Naive thymus-derived CD8-positive, alpha-beta T cell (primary cell): ENCODE measurements around the gene ATP8B1. TPM values are rescaled to one million over a fixed set of nuclear protein-coding genes. Genes with fewer than 3 reads are reported as not detected.

Experiments
- ATAC-seq, 2 donors: fragments of 150-1000 bp; cut with Tn5 transposase in 1 of 2; sonication (Bioruptor Pico), chemical (Tn5 transposase) in 1 of 2; 1 replicate in 1 of 2; 2 replicates in 1 of 2; pipeline ENCODE4 v1.10.0; 2021; ENCODE audit warnings: mild to moderate bottlenecking in 2 of 2, moderate library complexity in 2 of 2
- POLR2A ChIA-PET: fragments of 350-600 bp; sonication (Branson Sonifier 250); formaldehyde crosslinking; loops from one replicate; lab custom pipeline; 2021; ENCODE audit warnings: antibody characterized with exemption; lab: Charles Lee
- DNase-seq, 10 donors: peaks; one replicate each; pipeline versions ENCODE4 v3.0.0 to v3.0.0-alpha.2; 2020 to 2022
- H3K27ac Mint-ChIP-seq, 10 donors: one replicate each; pipeline ENCODE4 v1.8.0; 2020 to 2022; ENCODE audit warnings: mild to moderate bottlenecking in 10 of 10, mixed read lengths in 10 of 10, moderate library complexity in 4 of 10, inconsistent platforms in 1 of 10
- H3K27me3 Mint-ChIP-seq, 5 donors: one replicate each; pipeline ENCODE4 v1.8.0; 2021 to 2022; ENCODE audit warnings: mixed read lengths in 5 of 5
- H3K36me3 Mint-ChIP-seq, 3 donors: one replicate each; pipeline ENCODE4 v1.8.0; 2020 to 2022; ENCODE audit warnings: mixed read lengths in 3 of 3, mild to moderate bottlenecking in 2 of 3, inconsistent platforms in 1 of 3
- H3K4me1 Mint-ChIP-seq, 4 donors: one replicate each; pipeline ENCODE4 v1.8.0; 2021 to 2022; ENCODE audit warnings: mixed read lengths in 4 of 4
- H3K4me3 Mint-ChIP-seq, 10 donors: one replicate each; pipeline ENCODE4 v1.8.0; 2020 to 2022; ENCODE audit warnings: mild to moderate bottlenecking in 10 of 10, mixed read lengths in 10 of 10, moderate library complexity in 6 of 10, inconsistent platforms in 1 of 10
- H3K9me3 Mint-ChIP-seq, 9 donors: one replicate each; pipeline ENCODE4 v1.8.0; 2020 to 2022; ENCODE audit warnings: mixed read lengths in 9 of 9, mild to moderate bottlenecking in 3 of 9, inconsistent platforms in 1 of 9, moderate library complexity in 1 of 9
- polyA plus RNA-seq, 3 donors: library from polyadenylated mRNA; unstranded; fragments of 300-500 nt; fragmentation: Illumina TruSeq; gene quantifications; one replicate each; pipeline ENCODE4 v1.2.3, GENCODE V29; 2021
- total RNA-seq, 8 experiments: library from RNA in 2 of 8; stranded (reverse) in 2 of 8; gene quantifications; one replicate each; pipeline ENCODE4 v1.2.3 and lab custom pipeline; 2021 to 2026

Gene ATP8B1
- total and polyA plus RNA-seq, 5 experiments from 2014 or later, result 0.08 TPM; not detected in 4

- Mint-ChIP-seq H3K4me1 (peaks cover 11 to 24% (median 21%) of the 10 kb centered on the region in 4 donors), H3K27me3 (no peaks in the 10 kb centered on the region), H3K27ac (peak overlapping the region in 3 of 10 donors; percentile 4 to 31 (median 12)), H3K9me3 (no peaks in the 10 kb centered on the region), H3K4me3 (no peak overlapping the region), H3K36me3 (peaks cover 0 to 16% (median 2%) of the 10 kb centered on the region in 3 donors)
- POLR2A ChIA-PET, result interaction anchor here (0.6 kb wide), 2 partner anchors 13 to 35 kb away, joined by 3 read pairs; partner anchors contain the start of gene NARS1
- DNase-seq (no peak), ATAC-seq (no peak)
These were observed 167.9 kb downstream of the ATP8B1 start for GRCh38 chr18:57635003-57635822.

- Mint-ChIP-seq H3K36me3 (peaks cover 0 to 2% (median 0%) of the 10 kb centered on the region in 3 donors), H3K27ac (peak overlapping the region in 9 of 10 donors; percentile 22 to 97 (median 64)), H3K9me3 (no peaks in the 10 kb centered on the region), H3K4me1 (peaks cover 10 to 32% (median 22%) of the 10 kb centered on the region in 4 donors), H3K27me3 (no peaks in the 10 kb centered on the region), H3K4me3 (peak overlapping the region; percentile 9 to 99 (median 86))
- no peak for ATAC-seq
- POLR2A ChIA-PET, result interaction anchor here (3.1 kb wide), 1 partner anchor 11 kb away, joined by 38 read pairs; the partner anchor contains the start of gene NARS1
- no peak for DNase-seq
These were observed 171.4 kb downstream of the ATP8B1 start for GRCh38 chr18:57631697-57632096.

- ATAC-seq (no peak), DNase-seq (no peak)
- H3K27me3 Mint-ChIP-seq, result no peaks in the 10 kb centered on the region
- peaks cover 10 to 32% (median 22%) of the 10 kb centered on the region in 4 donors for H3K4me1 Mint-ChIP-seq
- H3K9me3 Mint-ChIP-seq, result no peaks in the 10 kb centered on the region
- H3K36me3 Mint-ChIP-seq, result no peaks in the 10 kb centered on the region
- H3K4me3 Mint-ChIP-seq, result peak overlapping the region; percentile 92 to 99 (median 97)
- POLR2A ChIA-PET, result interaction anchor here (0.9 to 3.1 kb wide), 3 partner anchors 10 to 980 kb away, joined by 3 to 38 read pairs (median 3); partner anchors contain the start of genes FECH, NARS1 and WDR7
- H3K27ac Mint-ChIP-seq, result peak overlapping the region in 9 of 10 donors; percentile 25 to 98 (median 97)
These were observed 172.1 kb downstream of the ATP8B1 start for GRCh38 chr18:57630754-57631595.

- Mint-ChIP-seq H3K27ac (peak overlapping the region; percentile 94 to 98 (median 97)), H3K36me3 (no peaks in the 10 kb centered on the region), H3K4me3 (peak overlapping the region; percentile 92 to 99 (median 97)), H3K4me1 (peaks cover 10 to 28% (median 21%) of the 10 kb centered on the region in 4 donors), H3K9me3 (no peaks in the 10 kb centered on the region), H3K27me3 (no peaks in the 10 kb centered on the region)
- ATAC-seq (peak; percentile 97 to 98), DNase-seq (peak; percentile 89 to 97 (median 94))
- POLR2A ChIA-PET, result interaction anchor here (0.9 to 3.1 kb wide), 3 partner anchors 9 to 980 kb away, joined by 3 to 38 read pairs (median 3); partner anchors contain the start of genes FECH, NARS1 and WDR7
These were observed 172.9 kb downstream of the ATP8B1 start for GRCh38 chr18:57630002-57630753.

GRCh38 chr18:57629422-57629821 lies 173.7 kb downstream of the ATP8B1 start:
- DNase-seq, result no peak
- Mint-ChIP-seq H3K4me3 (peak overlapping the region; percentile 92 to 99 (median 97)), H3K27ac (peak overlapping the region; percentile 59 to 98 (median 97)), H3K36me3 (no peaks in the 10 kb centered on the region), H3K27me3 (no peaks in the 10 kb centered on the region), H3K9me3 (no peaks in the 10 kb centered on the region), H3K4me1 (peaks cover 10 to 24% (median 20%) of the 10 kb centered on the region in 4 donors)
- no peak for ATAC-seq
- POLR2A ChIA-PET, result interaction anchor here (3.1 kb wide), 1 partner anchor 9 kb away, joined by 38 read pairs; the partner anchor contains the start of gene NARS1

- Mint-ChIP-seq H3K36me3 (no peaks in the 10 kb centered on the region), H3K27me3 (no peaks in the 10 kb centered on the region), H3K27ac (peak overlapping the region in 2 of 10 donors; percentile 47 to 75), H3K9me3 (no peaks in the 10 kb centered on the region), H3K4me3 (peak overlapping the region in 2 of 10 donors; percentile 7 to 11), H3K4me1 (peaks cover 10 to 24% (median 20%) of the 10 kb centered on the region in 4 donors)
- DNase-seq, result no peak
- no peak for ATAC-seq
- POLR2A ChIA-PET, result no interaction called here
These were observed 175.6 kb downstream of the ATP8B1 start for GRCh38 chr18:57627488-57627887.

GRCh38 chr18:57624988-57625387 lies 178.1 kb downstream of the ATP8B1 start:
- POLR2A ChIA-PET, result no interaction called here
- peaks cover 1 to 31% (median 23%) of the 10 kb centered on the region in 4 donors for H3K4me1 Mint-ChIP-seq
- H3K27me3 Mint-ChIP-seq, result peaks cover 0 to 3% (median 0%) of the 10 kb centered on the region in 5 donors
- H3K27ac Mint-ChIP-seq, result no peak overlapping the region
- no peaks in the 10 kb centered on the region for H3K9me3 Mint-ChIP-seq
- DNase-seq (no peak), ATAC-seq (no peak)
- H3K36me3 Mint-ChIP-seq, result no peaks in the 10 kb centered on the region
- H3K4me3 Mint-ChIP-seq, result no peak overlapping the region

- Mint-ChIP-seq H3K27me3 (peaks cover 0 to 3% (median 0%) of the 10 kb centered on the region in 5 donors), H3K36me3 (peaks cover 0 to 23% (median 5%) of the 10 kb centered on the region in 3 donors), H3K9me3 (no peaks in the 10 kb centered on the region), H3K27ac (peak overlapping the region; percentile 92 to 99 (median 98)), H3K4me1 (peaks cover 0 to 54% (median 39%) of the 10 kb centered on the region in 4 donors), H3K4me3 (peak overlapping the region; percentile 93 to 99 (median 97))
- POLR2A ChIA-PET, result interaction anchor here (0.7 to 4.6 kb wide), 4 partner anchors 9 to 970 kb away, joined by 5 to 38 read pairs (median 11); partner anchors contain the start of genes FECH and WDR7
- ATAC-seq, result peak; percentile 12 to 21
- DNase-seq, result no peak
These were observed 181.9 kb downstream of the ATP8B1 start for GRCh38 chr18:57621246-57621604.

- H3K4me1 Mint-ChIP-seq, result peaks cover 2 to 60% (median 45%) of the 10 kb centered on the region in 4 donors
- H3K27ac Mint-ChIP-seq, result peak overlapping the region in 8 of 10 donors; percentile 81 to 99 (median 94)
- H3K9me3 Mint-ChIP-seq, result no peaks in the 10 kb centered on the region
- H3K4me3 Mint-ChIP-seq, result peak overlapping the region; percentile 37 to 99 (median 95)
- DNase-seq, result no peak
- ATAC-seq, result no peak
- peaks cover 0 to 34% (median 10%) of the 10 kb centered on the region in 3 donors for H3K36me3 Mint-ChIP-seq
- peaks cover 0 to 3% (median 0%) of the 10 kb centered on the region in 5 donors for H3K27me3 Mint-ChIP-seq
- POLR2A ChIA-PET, result interaction anchor here (3.4 to 4.6 kb wide), 2 partner anchors 11 to 27 kb away, joined by 15 to 38 read pairs; no protein-coding TSS in a partner anchor
These were observed 183.2 kb downstream of the ATP8B1 start for GRCh38 chr18:57619876-57620275.

GRCh38 chr18:57618910-57619309 lies 184.2 kb downstream of the ATP8B1 start:
- H3K4me1 Mint-ChIP-seq, result peaks cover 4 to 60% (median 48%) of the 10 kb centered on the region in 4 donors
- H3K27ac Mint-ChIP-seq, result peak overlapping the region in 1 of 10 donors; percentile 17
- DNase-seq, result no peak
- no peaks in the 10 kb centered on the region for H3K9me3 Mint-ChIP-seq
- POLR2A ChIA-PET, result interaction anchor here (4.6 kb wide), 1 partner anchor 12 kb away, joined by 38 read pairs; no protein-coding TSS in a partner anchor
- peaks cover 0 to 3% (median 0%) of the 10 kb centered on the region in 5 donors for H3K27me3 Mint-ChIP-seq
- peak overlapping the region in 3 of 10 donors; percentile 18 to 48 (median 32) for H3K4me3 Mint-ChIP-seq
- peaks cover 0 to 43% (median 10%) of the 10 kb centered on the region in 3 donors for H3K36me3 Mint-ChIP-seq
- no peak for ATAC-seq

- H3K27ac Mint-ChIP-seq, result peak overlapping the region in 3 of 10 donors; percentile 4 to 27 (median 19)
- peaks cover 9 to 89% (median 30%) of the 10 kb centered on the region in 3 donors for H3K36me3 Mint-ChIP-seq
- H3K4me1 Mint-ChIP-seq, result no peaks in the 10 kb centered on the region
- no peaks in the 10 kb centered on the region for H3K9me3 Mint-ChIP-seq
- ATAC-seq (no peak), DNase-seq (no peak)
- H3K4me3 Mint-ChIP-seq, result no peak overlapping the region
- POLR2A ChIA-PET, result interaction anchor here (1.2 kb wide), 1 partner anchor 17 kb away, joined by 3 read pairs; the partner anchor contains the start of gene FECH
- H3K27me3 Mint-ChIP-seq, result no peaks in the 10 kb centered on the region
These were observed 199.2 kb downstream of the ATP8B1 start for GRCh38 chr18:57603871-57604270.
